IMR-90 (cell line): ENCODE measurements around the gene RBM8A. TPM values are rescaled to one million over a fixed set of nuclear protein-coding genes. Genes with fewer than 3 reads are reported as not detected.

Source experiments
- ATAC-seq: fragments of 200-7000 bp; cut with Tn5 transposase; 2 replicates; pipeline ENCODE4 v1.9.1; 2020; ENCODE audit warnings: low read depth, mild to moderate bottlenecking, moderate library complexity
- BruUV-seq: library from RNA; stranded (reverse); fragments of 400-500 nt; replicated peaks from 2 replicates; lab custom pipeline; 2021; lab: Mats Ljungman, UMichigan
- CTCF ChIA-PET: fragments of 300-600 bp; formaldehyde crosslinking; extraction: SDS; loops from one replicate; lab custom pipeline; 2021; ENCODE audit warnings: antibody characterized with exemption; lab: Yijun Ruan, JAX
- POLR2A ChIA-PET: fragments of 300-600 bp; sonication (Branson Sonifier 250); formaldehyde crosslinking; loops from one replicate; lab custom pipeline; 2022; ENCODE audit warnings: antibody characterized with exemption; ENCODE audit not compliant: unreplicated experiment; lab: Charles Lee
- DNase-seq: peaks from one replicate; pipeline ENCODE4 v3.0.0; 2013
- H2AFZ ChIP-seq: replicated peaks from 2 replicates; pipeline ENCODE3; 2013; ENCODE audit warnings: low read length, mild to moderate bottlenecking; ENCODE audit not compliant: poor library complexity
- H2AK5ac ChIP-seq: 2 replicates; pipeline ENCODE4 v1.6.1; 2013; ENCODE audit warnings: low read depth, low read length, inconsistent platforms
- H2AK9ac ChIP-seq: replicated peaks from 2 replicates; pipeline ENCODE3; 2013; ENCODE audit warnings: mild to moderate bottlenecking, low read depth, low read length, moderate library complexity; ENCODE audit not compliant: poor library complexity
- H2BK120ac ChIP-seq: 2 replicates; pipeline ENCODE4 v1.6.1; 2013; ENCODE audit warnings: low read depth, low read length, inconsistent platforms
- H2BK15ac ChIP-seq: 3 replicates; pipeline ENCODE4 v1.6.1; 2013; ENCODE audit warnings: low read depth, low read length, inconsistent platforms
- H2BK20ac ChIP-seq: 2 replicates; pipeline ENCODE4 v1.6.1; 2013; ENCODE audit warnings: low read depth, mild to moderate bottlenecking, inconsistent platforms, low read length, moderate library complexity
- H2BK5ac ChIP-seq: 2 replicates; pipeline ENCODE4 v1.6.1; 2013; ENCODE audit warnings: mild to moderate bottlenecking, low read depth, low read length, inconsistent platforms; ENCODE audit not compliant: poor library complexity, severe bottlenecking
- H3K14ac ChIP-seq: replicated peaks from 2 replicates; pipeline ENCODE4 v1.6.1; 2013; ENCODE audit warnings: low read depth, low read length, inconsistent platforms
- H3K18ac ChIP-seq: 2 replicates; pipeline ENCODE4 v1.6.1; 2013; ENCODE audit warnings: low read depth, low read length, control low read depth
- H3K23ac ChIP-seq: 2 replicates; pipeline ENCODE4 v1.6.1; 2013; ENCODE audit warnings: low read depth, low read length, inconsistent platforms
- H3K27ac ChIP-seq: 2 replicates; pipeline ENCODE4 v1.5.1; 2013; ENCODE audit warnings: mild to moderate bottlenecking, control low read depth, low read length; ENCODE audit not compliant: insufficient read depth
- H3K27me3 ChIP-seq: 2 replicates; pipeline ENCODE4 v1.6.1; 2013; ENCODE audit warnings: low read length; ENCODE audit not compliant: control insufficient read depth, insufficient read depth
- H3K36me3 ChIP-seq: 2 replicates; pipeline ENCODE4 v1.6.1; 2013; ENCODE audit warnings: low read length, mixed read lengths; ENCODE audit not compliant: control insufficient read depth, insufficient read depth
- H3K4ac ChIP-seq: 2 replicates; pipeline ENCODE4 v1.6.1; 2013; ENCODE audit warnings: low read depth, low read length, inconsistent platforms
- H3K4me1 ChIP-seq: 2 replicates; pipeline ENCODE4 v1.6.1; 2013; ENCODE audit warnings: low read length, mixed read lengths; ENCODE audit not compliant: control insufficient read depth, insufficient read depth
- H3K4me2 ChIP-seq: 2 replicates; pipeline ENCODE4 v1.6.1; 2013; ENCODE audit warnings: low read depth, mild to moderate bottlenecking, control low read depth, low read length, moderate library complexity
- H3K4me3 ChIP-seq: 2 replicates; pipeline ENCODE4 v1.5.1; 2013; ENCODE audit warnings: low read depth, mild to moderate bottlenecking, control low read depth, low read length, moderate library complexity; ENCODE audit not compliant: insufficient read depth
- H3K56ac ChIP-seq: 2 replicates; pipeline ENCODE4 v1.6.1; 2013; ENCODE audit warnings: low read length, inconsistent platforms; ENCODE audit not compliant: insufficient read depth; ENCODE audit errors: extremely low read depth
- H3K79me1 ChIP-seq, 2 experiments: 2 replicates each; pipeline ENCODE4 v1.6.1; 2013; ENCODE audit warnings: low read length in 2 of 2, inconsistent platforms in 1 of 2, low read depth in 1 of 2
- H3K9ac ChIP-seq: 2 replicates; pipeline ENCODE4 v1.6.1; 2013; ENCODE audit warnings: low read depth, low read length, control low read depth
- H3K9me1 ChIP-seq: 2 replicates; pipeline ENCODE4 v1.6.1; 2013; ENCODE audit warnings: low read length, inconsistent platforms; ENCODE audit not compliant: insufficient read depth
- H3K9me3 ChIP-seq: 2 replicates; pipeline ENCODE4 v1.6.1; 2013; ENCODE audit warnings: low read length; ENCODE audit not compliant: control insufficient read depth, insufficient read depth
- H4K20me1 ChIP-seq: 2 replicates; pipeline ENCODE4 v1.6.1; 2013; ENCODE audit warnings: low read length, inconsistent platforms; ENCODE audit not compliant: insufficient read depth
- H4K5ac ChIP-seq: 2 replicates; pipeline ENCODE4 v1.6.1; 2013; ENCODE audit warnings: mild to moderate bottlenecking, low read depth, low read length, control low read depth
- H4K8ac ChIP-seq, 2 experiments: 2 replicates each; pipeline ENCODE4 v1.6.1; 2013; ENCODE audit warnings: low read depth in 2 of 2, low read length in 2 of 2, control low read depth in 1 of 2, inconsistent platforms in 1 of 2
- H4K91ac ChIP-seq: 2 replicates; pipeline ENCODE4 v1.6.1; 2013; ENCODE audit warnings: low read depth, low read length, inconsistent platforms; ENCODE audit not compliant: insufficient read depth
- BHLHE40 ChIP-seq: fragments of 150-350 bp; IDR thresholded peaks from 2 replicates; pipeline ENCODE4 v1.6.1; 2016; ENCODE audit warnings: mild to moderate bottlenecking, low read depth, low read length
- CHD1 ChIP-seq: IDR thresholded peaks from 2 replicates; pipeline ENCODE4 v1.6.1; 2012; ENCODE audit warnings: low read depth, low read length, improper control_type of control experiment
- FOS ChIP-seq: fragments of 150-350 bp; IDR thresholded peaks from 2 replicates; pipeline ENCODE4 v1.6.1; 2016; ENCODE audit warnings: low read depth, low read length
- MAZ ChIP-seq: IDR thresholded peaks from 2 replicates; pipeline ENCODE4 v1.6.1; 2012; ENCODE audit warnings: low read depth, mild to moderate bottlenecking, low read length, improper control_type of control experiment, moderate library complexity, borderline replicate concordance
- MXI1 ChIP-seq: IDR thresholded peaks from 2 replicates; pipeline ENCODE4 v1.6.1; 2012; ENCODE audit warnings: low read depth, mild to moderate bottlenecking, low read length, moderate library complexity, borderline replicate concordance
- NFE2L2 ChIP-seq: fragments of 150-350 bp; IDR thresholded peaks from 2 replicates; pipeline ENCODE4 v1.6.1; 2016; ENCODE audit warnings: low read depth, mild to moderate bottlenecking, low read length
- WGBS, 2 experiments: methylation state at CpG; one replicate each; pipeline versions ENCODE4 v1.1.5 to v1.1.7; 2013; ENCODE audit warnings: missing lambda C conversion rate in 2 of 2; ENCODE audit not compliant: insufficient read length in 1 of 2; ENCODE audit errors: extremely low coverage in 2 of 2; 5-methylcytosine and 5-hydroxymethylcytosine counted together
- dilution Hi-C: fragments of 300-500 bp; cut with HindIII; formaldehyde crosslinking; loops from one replicate; pipeline ENCODE4 v1.14.3; 2018; ENCODE audit warnings: low sequenced_read_pairs; ENCODE audit not compliant: unreplicated experiment
- in situ Hi-C: fragments of 300-500 bp; cut with MboI; formaldehyde crosslinking; loops from 3 replicates; pipeline ENCODE4 v1.14.3; 2019; ENCODE audit warnings: low sequenced_read_pairs, inconsistent platforms, mixed read lengths
- intact Hi-C: fragments of 100-400 bp; cut with micrococcal nuclease; formaldehyde crosslinking; loops from 2 replicates; pipeline ENCODE4 v1.10.0; 2022
- polyA plus RNA-seq, 3 experiments: library from polyadenylated mRNA; depleted of rRNA; stranded (reverse); fragments of >200 nt; gene quantifications; 2 replicates each; pipeline ENCODE4 v1.2.3, GENCODE V29; 2012; ENCODE audit warnings: low replicate concordance in 1 of 3
- total RNA-seq: library from RNA; depleted of rRNA; stranded (reverse); fragments of >200 nt; gene quantifications from 2 replicates; pipeline ENCODE4 v1.2.3, GENCODE V29; 2012
- TF ChIP-seq, protein P1 (sequence below): conservative IDR thresholded peaks from 2 replicates; pipeline ENCODE4 v1.5.1; 2012; ENCODE audit warnings: mild to moderate bottlenecking, low read depth, low read length, improper control_type of control experiment

The RBM8A gene
- total and polyA plus RNA-seq, 2 of the 4 experiments (the other 2 are of a cell fraction) = 94.1 to 251 TPM

DNA sequence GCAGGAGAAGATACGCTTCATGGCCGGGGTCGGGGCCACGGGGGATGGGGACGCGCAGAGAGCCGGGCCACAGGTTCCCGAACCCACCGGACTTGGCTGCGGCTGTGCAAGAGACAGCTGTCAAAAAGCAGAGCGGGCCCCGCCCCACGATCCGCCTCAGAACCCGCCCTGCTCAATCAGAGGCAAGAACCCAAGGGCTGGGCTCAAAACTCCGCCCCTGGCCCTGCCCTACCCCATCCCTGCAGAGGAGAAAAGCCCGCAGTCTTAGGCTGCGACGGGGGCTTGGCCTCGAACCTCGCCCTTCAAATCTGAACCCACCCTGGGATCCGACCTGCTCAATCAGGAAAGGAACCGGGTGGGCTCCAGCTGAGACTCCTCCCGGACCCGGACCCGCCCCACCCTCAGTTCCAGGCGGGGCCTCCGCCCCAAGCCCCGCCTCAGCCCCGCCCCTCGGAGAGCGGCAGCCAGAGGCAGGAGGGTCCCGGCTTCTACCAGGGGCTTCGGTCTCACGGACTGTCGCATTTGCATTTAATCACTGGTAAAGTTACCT, 41.5 kb downstream of the RBM8A start, which contains the start of gene ANKRD35:
Gene ANKRD35, minus strand, starts transcription at position 129 of the 550 bp plus-strand sequence. Its CDS starts 108 bp downstream, at position 21.
- Histone ChIP-seq H2BK5ac (no peak within 1 kb of the TSS), H4K8ac (no peak within 1 kb of the TSS), H3K9me1 (0 out of 2 replicates have a peak, but pooled peaks cover 3% of the 10 kb centered on the region), H3K4ac (no peak within 1 kb of the TSS), H3K18ac (no peak within 1 kb of the TSS), H3K14ac (no peak within 1 kb of the TSS), H2BK20ac (no peak within 1 kb of the TSS), H3K4me2 (peak within 1 kb of the TSS; percentile 78), H3K9ac (no peak within 1 kb of the TSS), H2AFZ (peak within 1 kb of the TSS; percentile 97), H2BK15ac (no peak within 1 kb of the TSS), H3K9me3 (no peaks in the 10 kb centered on the region), H3K27ac (no peak within 1 kb of the TSS), H4K20me1 (no peaks in the 10 kb centered on the region), H4K91ac (no peak within 1 kb of the TSS), H3K79me1 (no peaks in the 10 kb centered on the region), H3K23ac (peak within 1 kb of the TSS; percentile 3; the same call in 1 of the 2 replicates), H3K4me3 (peak within 1 kb of the TSS; percentile 71), H2AK9ac (no peak within 1 kb of the TSS), H3K36me3 (no peaks in the 10 kb centered on the region), H3K4me1 (0 out of 2 replicates have a peak, but pooled peaks cover 3% of the 10 kb centered on the region), H4K5ac (no peak within 1 kb of the TSS), H2BK120ac (no peak within 1 kb of the TSS), H3K56ac (no peak within 1 kb of the TSS), H3K27me3 (peaks cover 3% of the 10 kb centered on the region; the same call in 1 of the 2 replicates), H2AK5ac (no peak within 1 kb of the TSS)
- no peak for TF ChIP-seq FOS
- TF ChIP-seq BHLHE40 = no peak
- TF ChIP-seq NFE2L2 = no peak
- TF ChIP-seq, protein P1, sequence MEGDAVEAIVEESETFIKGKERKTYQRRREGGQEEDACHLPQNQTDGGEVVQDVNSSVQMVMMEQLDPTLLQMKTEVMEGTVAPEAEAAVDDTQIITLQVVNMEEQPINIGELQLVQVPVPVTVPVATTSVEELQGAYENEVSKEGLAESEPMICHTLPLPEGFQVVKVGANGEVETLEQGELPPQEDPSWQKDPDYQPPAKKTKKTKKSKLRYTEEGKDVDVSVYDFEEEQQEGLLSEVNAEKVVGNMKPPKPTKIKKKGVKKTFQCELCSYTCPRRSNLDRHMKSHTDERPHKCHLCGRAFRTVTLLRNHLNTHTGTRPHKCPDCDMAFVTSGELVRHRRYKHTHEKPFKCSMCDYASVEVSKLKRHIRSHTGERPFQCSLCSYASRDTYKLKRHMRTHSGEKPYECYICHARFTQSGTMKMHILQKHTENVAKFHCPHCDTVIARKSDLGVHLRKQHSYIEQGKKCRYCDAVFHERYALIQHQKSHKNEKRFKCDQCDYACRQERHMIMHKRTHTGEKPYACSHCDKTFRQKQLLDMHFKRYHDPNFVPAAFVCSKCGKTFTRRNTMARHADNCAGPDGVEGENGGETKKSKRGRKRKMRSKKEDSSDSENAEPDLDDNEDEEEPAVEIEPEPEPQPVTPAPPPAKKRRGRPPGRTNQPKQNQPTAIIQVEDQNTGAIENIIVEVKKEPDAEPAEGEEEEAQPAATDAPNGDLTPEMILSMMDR = no peak
- TF ChIP-seq MAZ = peak; percentile 69; the same call in 1 of the 2 replicates
- no peak for TF ChIP-seq CHD1
- no peak for TF ChIP-seq MXI1
- peak; percentile 34 for DNase-seq
- CTCF ChIA-PET = no interaction called here
- 1% methylated on average over 13 of the region's 36 CpGs; no CpG with 5 or more reads in 1 of the 2 experiments for WGBS, 2 experiments
- dilution Hi-C loops = no loop called here
- intact Hi-C loops = no loop called here
- POLR2A ChIA-PET = interaction anchor here (0.6 kb wide), 1 partner anchor 33 kb away, joined by 4 read pairs; the partner anchor contains the start of gene PEX11B
- ATAC-seq = peak; percentile 99
- no TSS peak for BruUV-seq
- in situ Hi-C loops = no loop called here
